Right ventricle myocardium superior (tissue), 1 donor: Measurements from ENCODE around the gene ZP1. TPM values are rescaled to one million over a fixed set of nuclear protein-coding genes. Genes with fewer than 3 reads are reported as not detected.

Source experiments
- ATAC-seq: fragments of 200-7000 bp; cut with Tn5 transposase; one replicate; pipeline ENCODE4 v1.9.1; 2020; ENCODE audit warnings: mild to moderate bottlenecking; ENCODE audit not compliant: poor library complexity
- DNase-seq: peaks from one replicate; pipeline ENCODE4 v3.0.0-alpha.2; 2020
- intact Hi-C: fragments of 100-400 bp; cut with DNase I; formaldehyde crosslinking; loops from one replicate; pipeline ENCODE4 v1.11.2; 2022
- total RNA-seq: library from RNA; stranded (reverse); fragmentation: NEBNext Ultra II Directional; extraction: Animal tissue kit (Norgen Biotek cat#: 25700); gene quantifications from one replicate; pipeline ENCODE4 v1.2.1, GENCODE V29; 2021
- donor health status: DM: no; HTN: yes; CAD: no; lungs with severe emphysema.

Gene ZP1
- total RNA-seq, 1 donor from 2014 or later, result not detected

- DNase-seq (peak; percentile 93), ATAC-seq (peak; percentile 90)
- intact Hi-C loops, result no loop called here
Measured at GRCh38 chr11:60913793-60914632, 46.7 kb downstream of the ZP1 start, which contains the start of gene TMEM109. Gene TMEM109 (plus strand): TSS chr11:60914158. CDS start chr11:60919694, 5,536 bp downstream.

- ATAC-seq, result peak; percentile 62
- intact Hi-C loops, result no loop called here
- DNase-seq, result no peak
Measured at GRCh38 chr11:60914633-60915247, 47.4 kb downstream of the ZP1 start.

GRCh38 chr11:60915248-60915914 is 48.0 kb downstream of the ZP1 start:
- DNase-seq (peak; percentile 75), ATAC-seq (peak; percentile 44)
- intact Hi-C loops, result no loop called here

GRCh38 chr11:60916669-60917206 is 49.4 kb downstream of the ZP1 start:
- ATAC-seq (no peak), DNase-seq (no peak)
- intact Hi-C loops, result no loop called here

- ATAC-seq (no peak), DNase-seq (no peak)
- intact Hi-C loops, result no loop called here
Measured at GRCh38 chr11:60917267-60917666, 49.9 kb downstream of the ZP1 start.

- intact Hi-C loops, result no loop called here
- DNase-seq (no peak), ATAC-seq (no peak)
Measured at GRCh38 chr11:60918251-60918938, 51.1 kb downstream of the ZP1 start.

- ATAC-seq (no peak), DNase-seq (no peak)
- intact Hi-C loops, result no loop called here
Measured at GRCh38 chr11:60918939-60919265, 51.6 kb downstream of the ZP1 start.

- DNase-seq (no peak), ATAC-seq (no peak)
- intact Hi-C loops, result no loop called here
Measured at GRCh38 chr11:60919320-60919719, 52.0 kb downstream of the ZP1 start.

- DNase-seq, result no peak
- no peak for ATAC-seq
- intact Hi-C loops, result no loop called here
Measured at GRCh38 chr11:60919956-60920355, 52.6 kb downstream of the ZP1 start.

- intact Hi-C loops, result no loop called here
- no peak for DNase-seq
- no peak for ATAC-seq
Measured at GRCh38 chr11:60921259-60921658, 53.9 kb downstream of the ZP1 start.

GRCh38 chr11:60921777-60922335 is 54.5 kb downstream of the ZP1 start:
- ATAC-seq (no peak), DNase-seq (no peak)
- intact Hi-C loops, result no loop called here

GRCh38 chr11:60922906-60923305 is 55.6 kb downstream of the ZP1 start:
- no peak for DNase-seq
- ATAC-seq, result no peak
- intact Hi-C loops, result no loop called here

GRCh38 chr11:60923326-60923725 is 56.0 kb downstream of the ZP1 start:
- intact Hi-C loops, result no loop called here
- no peak for DNase-seq

GRCh38 chr11:60923800-60924109 is 56.4 kb downstream of the ZP1 start:
- DNase-seq, result no peak
- ATAC-seq, result peak; percentile 4
- intact Hi-C loops, result no loop called here

More at GRCh38 chr11:60923326-60923725, 56.0 kb downstream of the ZP1 start:
- ATAC-seq, result no peak

- ATAC-seq (peak; percentile 84), DNase-seq (peak; percentile 83)
- intact Hi-C loops, result no loop called here
Measured at GRCh38 chr11:60924110-60924905, 57.0 kb downstream of the ZP1 start, which contains the start of gene TMEM132A. Gene TMEM132A (plus strand): TSS chr11:60924460. CDS start chr11:60924634, 174 bp downstream.
